HAP-1 (cell line): Measurements from ENCODE around the gene RNASE12.
A peak's percentile ranks its signal among the peaks of the same experiment; 100 is the strongest.

ENCODE experiments used
- DNase-seq, 2 experiments: peaks; one replicate each; pipeline ENCODE4 v3.0.0-alpha.2; 2016 to 2020; ENCODE audit warnings: low spot score in 2 of 2
- H3K27me3 ChIP-seq: fragments of 250-450 bp; sonication (Bioruptor Pico); 2 replicates; pipeline ENCODE4 v1.5.1; 2020; ENCODE audit warnings: low read depth, mild to moderate bottlenecking, moderate library complexity
- H3K36me3 ChIP-seq: fragments of 250-450 bp; sonication (Bioruptor Pico); replicated peaks from 2 replicates; pipeline ENCODE4 v1.5.1; 2020; ENCODE audit warnings: mild to moderate bottlenecking
- H3K4me1 ChIP-seq: fragments of 250-450 bp; sonication (Bioruptor Pico); 2 replicates; pipeline ENCODE4 v1.5.1; 2020; ENCODE audit warnings: mild to moderate bottlenecking
- H3K4me3 ChIP-seq: fragments of 250-450 bp; sonication (Bioruptor Pico); 2 replicates; pipeline ENCODE4 v1.5.1; 2020; ENCODE audit warnings: mild to moderate bottlenecking, moderate library complexity
- H3K9me3 ChIP-seq: fragments of 250-450 bp; sonication (Bioruptor Pico); 2 replicates; pipeline ENCODE4 v1.5.1; 2020; ENCODE audit warnings: mild to moderate bottlenecking, moderate library complexity
- in situ Hi-C: fragments of 300-500 bp; cut with MboI; formaldehyde crosslinking; loops from 3 replicates; pipeline ENCODE4 v1.14.3; 2020; ENCODE audit warnings: low sequenced_read_pairs, inconsistent platforms, mixed read lengths

Gene RNASE12

DNA sequence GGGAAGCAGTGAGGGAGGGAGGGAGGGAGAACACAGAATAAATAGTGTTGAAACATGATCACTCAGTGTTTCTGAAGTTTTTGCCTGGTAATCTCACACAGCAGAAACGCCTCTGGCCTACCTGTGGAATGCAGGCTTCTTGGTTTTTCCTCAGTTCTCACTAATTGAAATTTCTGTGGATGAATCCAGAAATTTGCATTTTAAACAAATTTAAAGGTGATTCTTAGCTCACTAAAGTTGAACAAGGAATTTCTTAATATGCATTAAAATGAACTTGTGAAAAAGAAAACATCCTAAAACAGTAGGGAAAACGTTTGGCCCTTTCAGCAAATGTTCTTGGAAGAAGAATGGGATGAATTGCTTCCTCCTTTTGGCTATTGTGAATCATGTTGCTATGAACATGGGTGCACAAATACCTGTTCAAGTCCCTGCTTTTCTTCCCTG, 31.7 kb downstream of the RNASE12 start:
- peaks cover 7% of the 10 kb centered on the region for H3K27me3 ChIP-seq
- peaks cover 6% of the 10 kb centered on the region for H3K4me1 ChIP-seq
- H3K9me3 ChIP-seq = no peaks in the 10 kb centered on the region
- no peaks in the 10 kb centered on the region for H3K36me3 ChIP-seq
- in situ Hi-C loops = no loop called here
- peak in 1 of 2 experiments; percentile 4 for DNase-seq
- no peak overlapping the region for H3K4me3 ChIP-seq

- peaks cover 5% of the 10 kb centered on the region; the same call in 1 of the 2 replicates for H3K27me3 ChIP-seq
- H3K9me3 ChIP-seq = no peaks in the 10 kb centered on the region
- no peak overlapping the region for H3K4me3 ChIP-seq
- no peak for DNase-seq
- H3K4me1 ChIP-seq = peaks cover 6% of the 10 kb centered on the region
- no peaks in the 10 kb centered on the region for H3K36me3 ChIP-seq
- in situ Hi-C loops = no loop called here
These were observed 34.0 kb downstream of the RNASE12 start for GRCh38 chr14:20557212-20557542.

GRCh38 chr14:20556500-20557211, 34.5 kb downstream of the RNASE12 start:
- Histone ChIP-seq H3K36me3 (no peaks in the 10 kb centered on the region), H3K27me3 (peaks cover 5% of the 10 kb centered on the region; the same call in 1 of the 2 replicates), H3K9me3 (no peaks in the 10 kb centered on the region), H3K4me1 (peaks cover 6% of the 10 kb centered on the region), H3K4me3 (no peak overlapping the region)
- no peak for DNase-seq
- in situ Hi-C loops = no loop called here

DNA sequence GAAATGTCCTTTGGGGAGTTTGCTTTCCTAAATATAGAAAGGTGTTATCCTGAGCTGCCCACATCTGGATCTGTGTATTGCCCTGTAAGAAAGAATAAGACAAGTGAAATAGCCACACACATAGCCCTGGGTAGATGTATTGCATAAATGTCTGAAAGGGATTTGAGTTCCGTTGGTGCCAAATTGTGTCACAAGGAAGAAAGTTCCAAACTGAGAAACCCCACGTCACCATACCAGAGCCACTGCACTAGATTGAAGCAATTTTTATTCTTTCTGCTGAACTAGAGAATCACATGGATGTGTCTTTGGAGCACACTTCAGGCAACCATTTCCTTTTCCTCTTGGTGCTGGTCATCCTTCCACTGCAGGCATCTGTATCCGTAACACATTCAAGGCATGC, 35.3 kb downstream of the RNASE12 start:
- no peak for DNase-seq

DNA sequence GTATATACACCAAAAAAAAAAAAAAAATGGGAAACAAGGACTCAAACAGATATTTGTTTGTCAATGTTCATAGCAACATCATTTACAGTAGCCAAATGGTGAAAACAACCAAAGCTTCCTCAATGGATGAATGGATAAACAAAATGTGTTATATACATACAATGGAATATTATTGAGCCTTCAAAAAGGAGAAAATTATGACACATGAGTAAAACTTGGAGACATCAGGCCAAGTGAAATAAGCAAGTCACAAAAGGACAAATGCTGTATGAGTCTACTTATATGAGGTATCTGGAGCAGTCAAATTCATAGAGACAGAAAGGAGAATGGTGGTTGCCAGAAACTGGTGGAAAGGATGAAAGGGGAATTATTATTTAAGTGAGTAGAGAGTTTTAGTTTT, 38.2 kb downstream of the RNASE12 start:
- DNase-seq = no peak

More for the DNA sequence above, 35.3 kb downstream of the RNASE12 start:
- Histone ChIP-seq H3K36me3 (no peaks in the 10 kb centered on the region), H3K4me1 (peaks cover 6% of the 10 kb centered on the region), H3K4me3 (no peak overlapping the region), H3K27me3 (peaks cover 5% of the 10 kb centered on the region; the same call in 1 of the 2 replicates), H3K9me3 (no peaks in the 10 kb centered on the region)
- in situ Hi-C loops = no loop called here

DNA sequence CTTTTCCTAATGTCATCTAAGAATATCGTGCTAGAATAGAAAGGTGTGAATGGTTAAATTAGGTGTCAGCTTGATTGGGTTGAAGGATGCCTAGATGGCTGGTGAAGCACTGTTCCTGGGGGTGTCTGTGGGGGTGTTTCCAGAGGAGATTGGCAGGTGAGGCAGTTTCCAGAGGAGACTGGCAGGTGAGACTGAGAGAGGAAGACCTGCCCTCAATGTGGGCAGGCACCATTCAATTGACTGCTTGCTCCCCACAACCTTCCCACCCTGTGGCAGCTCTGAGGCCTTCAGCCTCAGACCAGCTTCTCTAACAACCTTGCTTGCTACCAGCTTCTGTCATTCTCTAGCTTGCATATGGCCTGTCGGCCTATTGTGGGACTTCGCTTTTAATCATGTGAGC, 39.6 kb downstream of the RNASE12 start:
- Histone ChIP-seq H3K36me3 (no peaks in the 10 kb centered on the region), H3K4me3 (no peak overlapping the region), H3K9me3 (no peaks in the 10 kb centered on the region), H3K4me1 (no peaks in the 10 kb centered on the region), H3K27me3 (peaks cover 2% of the 10 kb centered on the region; the same call in 1 of the 2 replicates)
- no peak for DNase-seq
- in situ Hi-C loops = no loop called here

More for the DNA sequence above, 38.2 kb downstream of the RNASE12 start:
- in situ Hi-C loops = no loop called here
- no peaks in the 10 kb centered on the region for H3K4me1 ChIP-seq
- H3K36me3 ChIP-seq = no peaks in the 10 kb centered on the region
- H3K27me3 ChIP-seq = peaks cover 2% of the 10 kb centered on the region; the same call in 1 of the 2 replicates
- no peaks in the 10 kb centered on the region for H3K9me3 ChIP-seq
- no peak overlapping the region for H3K4me3 ChIP-seq

DNA sequence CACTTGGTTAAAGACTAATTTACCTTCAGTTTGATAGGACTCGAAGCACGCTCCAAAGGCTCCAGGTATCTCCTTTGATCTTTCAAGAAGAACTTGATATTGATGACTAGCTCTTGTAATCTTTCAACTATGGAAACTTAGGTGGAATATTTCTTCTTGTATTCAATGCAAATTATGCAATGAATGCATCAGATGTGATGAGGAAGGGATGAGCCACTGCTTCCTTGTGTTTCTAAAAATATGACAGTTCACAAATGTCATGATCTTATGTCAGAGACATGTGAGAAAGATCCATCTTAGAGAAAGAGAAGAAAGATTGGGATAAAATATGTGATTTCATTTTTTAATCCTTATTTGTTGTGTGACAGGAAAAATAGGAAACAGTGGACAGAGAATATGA, 40.2 kb downstream of the RNASE12 start:
- in situ Hi-C loops = no loop called here
- Histone ChIP-seq H3K36me3 (no peaks in the 10 kb centered on the region), H3K4me3 (no peak overlapping the region), H3K27me3 (peaks cover 2% of the 10 kb centered on the region; the same call in 1 of the 2 replicates), H3K9me3 (no peaks in the 10 kb centered on the region), H3K4me1 (no peaks in the 10 kb centered on the region)
- DNase-seq = no peak

DNA sequence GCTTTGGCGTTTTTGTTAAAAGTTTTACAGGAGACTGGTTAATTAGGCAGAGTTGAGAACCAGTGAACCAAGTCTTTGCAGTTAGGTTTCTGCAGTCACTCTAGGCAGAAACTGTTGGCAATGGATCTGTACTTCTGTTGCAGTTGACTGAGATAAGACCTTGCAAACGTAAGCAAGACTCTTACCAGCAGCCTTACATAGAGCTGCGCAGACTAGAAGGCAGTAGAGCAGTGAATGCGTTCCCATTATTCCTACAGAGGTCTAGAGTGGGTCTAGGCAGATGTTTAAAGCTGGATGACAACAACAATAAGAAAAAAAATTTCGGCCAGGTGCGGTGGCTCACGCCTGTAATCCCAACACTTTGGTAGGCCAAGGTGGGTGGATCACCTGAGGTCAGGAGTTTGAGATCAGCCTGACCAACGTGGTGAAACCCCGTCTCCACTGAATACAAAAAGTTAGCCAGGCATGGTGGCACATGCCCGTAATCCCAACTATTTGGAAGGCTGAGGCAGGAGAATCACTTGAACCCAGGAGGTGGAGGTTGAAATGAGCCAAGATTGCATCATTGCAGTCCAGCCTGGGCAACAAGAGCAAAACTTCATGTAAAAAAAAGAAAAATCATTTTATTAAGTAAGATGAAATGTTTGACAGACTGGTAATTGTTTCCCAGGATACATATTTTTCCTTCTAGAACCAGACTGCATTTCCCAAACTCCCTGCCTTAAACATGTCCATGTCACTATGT, 42.6 kb downstream of the RNASE12 start:
- 0 out of 2 replicates have a peak, but pooled peaks cover 2% of the 10 kb centered on the region for H3K27me3 ChIP-seq
- no peaks in the 10 kb centered on the region for H3K4me1 ChIP-seq
- no peak overlapping the region for H3K4me3 ChIP-seq
- in situ Hi-C loops = no loop called here
- no peak for DNase-seq
- no peaks in the 10 kb centered on the region for H3K36me3 ChIP-seq
- H3K9me3 ChIP-seq = no peaks in the 10 kb centered on the region

DNA sequence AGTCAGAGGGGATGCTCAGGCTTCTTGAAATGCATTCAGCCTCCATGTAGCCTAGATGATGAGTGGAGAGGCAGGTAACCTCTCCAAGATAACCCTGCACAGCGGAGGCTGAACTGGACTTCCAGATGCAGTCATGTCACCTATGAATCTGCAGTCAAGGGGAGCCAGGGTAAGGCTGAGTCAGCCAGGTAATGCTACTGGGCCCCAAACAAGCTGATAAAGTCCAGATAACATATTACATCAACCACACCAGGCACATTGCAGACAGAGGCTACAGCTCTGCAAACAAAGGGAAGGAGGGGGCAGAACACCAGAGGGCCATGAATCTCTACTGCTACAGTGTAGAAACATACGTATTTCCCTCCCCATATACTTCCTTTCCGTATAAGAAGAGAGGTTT, 44.3 kb downstream of the RNASE12 start:
- in situ Hi-C loops = no loop called here
- Histone ChIP-seq H3K4me3 (no peak overlapping the region), H3K4me1 (no peaks in the 10 kb centered on the region), H3K36me3 (no peaks in the 10 kb centered on the region), H3K27me3 (no peaks in the 10 kb centered on the region), H3K9me3 (no peaks in the 10 kb centered on the region)
- DNase-seq = no peak
